COLO829 (cell line): ENCODE results near the gene KLHL33.
A peak's percentile ranks its signal among the peaks of the same experiment; 100 is the strongest.

ENCODE experiments used
- DNase-seq: peaks from one replicate; pipeline ENCODE4 v3.0.0; 2012; ENCODE audit warnings: low spot score

KLHL33 gene, protein sequence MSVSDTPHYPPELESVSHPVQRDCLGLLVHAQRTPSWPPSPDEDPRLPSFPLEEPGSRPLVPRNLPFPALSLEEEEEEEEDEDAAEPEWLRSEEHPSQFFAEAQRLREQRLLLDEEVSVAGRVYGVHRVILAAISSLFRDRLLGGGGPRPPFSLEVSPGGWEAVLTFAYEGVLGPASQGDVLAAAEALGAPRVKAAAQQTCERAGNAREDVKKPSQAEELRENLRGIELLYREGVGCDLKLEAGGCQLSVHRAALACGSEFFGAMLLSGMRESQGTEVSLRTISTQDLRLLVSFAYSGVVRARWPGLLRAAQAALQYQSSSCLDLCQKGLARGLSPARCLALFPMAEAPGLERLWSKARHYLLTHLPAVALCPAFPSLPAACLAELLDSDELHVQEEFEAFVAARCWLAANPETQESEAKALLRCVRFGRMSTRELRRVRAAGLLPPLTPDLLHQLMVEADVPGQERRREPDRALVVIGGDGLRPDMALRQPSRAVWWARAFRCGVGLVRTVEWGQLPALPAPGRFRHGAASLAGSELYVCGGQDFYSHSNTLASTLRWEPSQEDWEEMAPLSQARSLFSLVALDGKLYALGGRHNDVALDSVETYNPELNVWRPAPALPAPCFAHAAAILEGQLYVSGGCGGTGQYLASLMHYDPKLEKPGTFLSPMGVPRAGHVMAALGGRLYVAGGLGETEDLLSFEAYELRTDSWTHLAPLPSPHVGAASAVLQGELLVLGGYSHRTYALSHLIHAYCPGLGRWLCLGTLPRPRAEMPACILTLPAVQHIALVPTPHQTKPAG

DNA sequence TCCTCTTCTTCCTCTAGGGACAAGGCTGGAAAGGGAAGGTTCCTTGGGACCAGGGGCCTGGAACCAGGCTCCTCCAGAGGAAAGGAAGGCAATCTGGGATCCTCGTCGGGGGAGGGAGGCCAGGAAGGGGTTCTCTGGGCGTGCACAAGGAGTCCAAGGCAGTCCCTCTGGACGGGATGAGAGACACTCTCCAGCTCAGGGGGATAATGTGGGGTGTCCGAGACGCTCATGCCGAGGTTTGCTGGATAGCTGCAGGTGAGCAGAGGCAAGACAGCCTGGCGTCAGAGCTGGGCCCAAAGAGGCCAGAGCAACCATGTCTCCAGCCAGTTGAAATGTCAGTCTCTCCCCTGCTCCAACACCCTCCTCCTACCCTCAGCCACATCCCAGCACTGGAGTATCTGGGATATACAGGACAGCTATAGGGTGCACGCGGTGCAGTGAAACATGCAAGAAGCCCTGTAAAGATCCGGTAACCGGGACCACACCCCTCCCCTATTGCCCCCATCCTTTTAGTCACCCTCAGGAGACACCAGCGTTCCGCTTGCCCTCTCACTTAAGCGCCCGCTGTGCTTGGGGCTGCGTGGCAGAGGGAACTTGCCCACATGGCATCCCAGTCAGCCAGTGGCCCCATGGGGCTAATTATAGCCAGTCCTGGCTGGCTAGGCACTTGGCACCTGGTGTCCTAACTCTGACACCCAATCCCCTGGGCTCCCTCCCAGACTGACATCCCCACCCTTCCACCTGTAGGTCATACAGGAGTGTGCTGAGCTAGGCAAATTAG, at the start of gene KLHL33:
KLHL33 (minus strand) TSS at position 585 of the 781 bp plus-strand sequence; CDS start at position 230, 355 bp downstream.
- DNase-seq = no peak

DNA sequence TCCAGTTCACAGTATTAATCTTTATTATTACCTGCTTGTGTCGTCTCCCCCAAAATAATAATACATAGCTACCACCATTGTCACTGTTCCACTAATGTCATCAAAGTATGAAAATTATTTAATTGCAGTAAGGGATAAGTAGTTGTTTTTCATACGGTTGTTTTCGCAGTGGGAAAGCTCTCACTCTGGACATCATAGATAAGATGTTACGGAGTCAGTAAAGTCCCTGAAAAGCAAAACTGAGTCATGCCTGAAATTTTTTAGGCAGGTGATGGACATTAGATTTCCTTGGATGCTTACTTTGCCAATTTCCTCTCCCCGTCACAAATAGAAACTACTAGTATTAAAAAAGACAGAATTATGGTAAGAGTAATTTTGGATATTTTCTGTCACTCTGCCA, 46.4 kb upstream of the KLHL33 start:
- DNase-seq = no peak

DNA sequence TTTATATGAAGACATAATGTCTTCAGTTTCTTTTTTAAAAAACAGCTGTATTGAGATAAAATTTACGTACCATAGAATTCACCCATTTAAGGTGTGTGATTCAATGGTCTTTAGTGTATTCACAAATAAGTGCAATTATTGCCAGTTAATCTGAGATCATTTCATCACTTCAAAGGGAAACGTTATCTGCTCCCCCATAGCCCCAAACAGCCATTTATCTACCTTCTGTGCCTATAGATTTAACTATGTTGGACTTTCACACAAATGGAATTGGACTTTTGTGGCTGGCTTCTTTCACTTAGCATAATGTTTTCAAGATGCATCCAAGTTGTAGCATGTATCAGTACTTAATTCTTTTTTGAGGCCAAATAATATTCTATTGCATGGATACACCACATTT, 42.9 kb upstream of the KLHL33 start:
- DNase-seq = no peak

DNA sequence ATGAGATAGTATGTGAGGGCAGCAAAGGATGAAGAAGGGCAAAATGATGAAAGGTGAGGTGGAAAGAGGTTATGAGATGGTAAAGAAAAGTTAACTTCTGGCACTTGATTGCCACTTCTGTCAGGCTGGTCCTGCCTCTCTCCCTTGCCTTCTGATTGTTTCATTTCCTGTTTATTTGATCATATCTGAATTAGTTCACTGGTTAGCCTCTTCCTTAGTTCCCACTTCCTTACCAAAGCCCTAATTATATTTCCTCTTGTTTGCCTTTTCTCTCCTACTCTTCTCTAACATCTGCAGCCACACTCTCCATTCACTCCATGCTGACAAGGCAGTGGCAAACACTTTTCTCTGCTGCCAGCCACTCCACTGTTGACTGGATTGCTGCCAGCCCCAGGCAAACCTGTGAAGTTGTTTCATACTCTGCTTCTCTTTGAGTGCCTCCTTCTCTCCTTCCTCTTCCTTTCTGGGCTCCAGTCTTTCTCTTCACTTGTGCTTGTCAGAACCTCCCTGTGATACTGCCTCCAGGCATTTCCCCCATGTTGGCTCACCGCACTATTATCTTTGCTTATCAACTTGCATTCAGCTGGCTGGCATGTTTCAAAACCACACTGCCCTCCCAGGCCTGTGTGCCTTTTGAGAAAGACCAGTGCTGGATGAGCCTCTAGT, 41.4 kb upstream of the KLHL33 start:
- DNase-seq = peak; percentile 35

DNA sequence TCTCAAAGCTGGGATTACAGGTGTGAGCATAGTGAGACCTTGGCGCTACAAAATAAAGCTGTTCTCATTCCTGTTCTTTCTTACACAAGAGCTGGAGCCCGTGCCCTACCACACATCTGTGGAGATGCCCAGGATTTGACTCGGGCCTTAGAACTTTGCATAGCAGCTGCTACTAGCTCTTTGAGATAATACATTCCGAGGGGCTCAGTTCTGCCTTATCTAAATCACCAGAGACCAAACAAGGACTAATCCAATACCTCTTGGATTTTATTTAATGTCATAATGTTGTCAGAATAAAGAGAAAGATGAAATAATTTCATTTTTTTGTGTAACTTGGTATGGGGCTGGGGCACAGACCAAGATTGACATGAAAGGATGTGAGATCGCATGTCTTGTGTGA, 40.8 kb upstream of the KLHL33 start:
- DNase-seq = no peak

DNA sequence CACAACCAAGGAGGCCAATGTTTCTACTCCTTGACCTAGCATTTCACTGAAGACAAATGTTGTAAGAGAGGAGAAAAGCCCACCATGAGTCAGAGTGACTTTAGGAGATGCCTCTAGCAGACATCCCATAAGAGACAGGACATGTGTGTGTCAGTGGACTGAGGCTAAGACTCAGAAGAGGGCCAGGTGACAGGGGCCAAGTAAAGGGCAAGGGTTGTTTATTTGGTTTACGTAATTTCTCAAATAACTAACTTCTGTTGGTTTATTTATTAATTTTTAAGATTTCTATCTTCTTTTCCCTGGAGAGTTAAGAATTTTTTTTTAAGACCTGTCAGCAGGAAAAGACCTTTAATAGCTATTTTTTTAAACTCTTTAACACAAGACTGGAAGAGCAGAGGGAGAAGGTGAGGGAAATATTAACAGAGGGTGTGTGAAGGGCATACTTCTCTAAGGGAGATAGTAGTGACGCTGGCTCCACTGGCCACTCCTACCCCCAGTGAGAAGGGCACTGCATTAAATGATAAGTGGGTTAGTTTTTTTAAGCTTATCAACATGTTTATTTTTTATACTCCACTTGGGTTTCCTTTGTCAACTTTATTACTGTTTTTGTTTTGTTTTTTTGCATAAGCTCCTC, 36.7 kb upstream of the KLHL33 start:
- DNase-seq = no peak

DNA sequence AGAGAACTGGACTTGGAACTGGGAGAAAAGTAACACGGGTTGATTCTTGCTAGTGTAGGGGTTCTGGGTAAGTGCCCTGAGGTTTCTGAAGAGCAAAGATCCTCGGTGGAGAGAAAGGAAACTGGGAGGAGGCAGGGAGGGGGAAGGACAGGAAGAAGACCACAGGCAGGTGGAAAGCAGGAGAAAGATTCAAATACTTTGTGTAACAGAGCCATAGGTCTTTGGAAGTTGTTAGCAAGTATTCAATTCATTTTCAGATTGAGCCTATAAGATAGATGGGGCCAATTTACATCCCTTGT, 34.6 kb upstream of the KLHL33 start:
- DNase-seq = no peak

DNA sequence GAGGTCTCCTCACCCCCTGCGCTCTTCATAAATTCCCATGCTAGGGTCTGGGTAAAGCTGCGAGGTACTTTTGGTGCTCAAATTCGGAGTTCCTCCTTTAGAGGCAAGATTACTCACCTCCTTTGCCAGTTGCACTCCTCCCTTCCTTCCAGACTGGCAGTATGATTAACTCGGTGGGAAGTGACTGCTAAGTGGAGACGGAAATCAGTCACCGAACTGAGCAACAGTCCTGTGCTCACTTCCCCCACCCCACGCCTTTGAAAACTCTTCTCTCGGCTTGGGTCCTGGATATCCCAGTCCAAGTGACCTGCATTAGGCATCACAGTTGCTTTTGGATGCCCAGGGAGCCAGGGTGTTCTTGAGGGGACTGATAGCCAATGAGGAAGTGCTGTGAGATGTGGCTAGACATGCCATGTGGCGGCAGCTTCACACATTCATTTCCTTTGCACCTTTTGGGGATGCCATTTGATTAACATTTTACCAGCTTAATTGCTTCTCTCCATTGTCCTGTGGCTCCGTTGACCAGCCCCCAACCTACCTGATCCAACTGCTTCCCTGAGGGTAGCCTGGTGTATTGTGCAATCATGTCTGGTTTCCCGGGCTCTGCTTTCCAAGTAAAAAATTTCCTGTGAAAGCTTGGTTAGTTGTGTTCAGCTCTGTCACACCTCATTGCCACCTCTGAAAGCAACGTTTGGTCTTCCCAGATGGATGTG, 34.1 kb upstream of the KLHL33 start:
- DNase-seq = no peak

DNA sequence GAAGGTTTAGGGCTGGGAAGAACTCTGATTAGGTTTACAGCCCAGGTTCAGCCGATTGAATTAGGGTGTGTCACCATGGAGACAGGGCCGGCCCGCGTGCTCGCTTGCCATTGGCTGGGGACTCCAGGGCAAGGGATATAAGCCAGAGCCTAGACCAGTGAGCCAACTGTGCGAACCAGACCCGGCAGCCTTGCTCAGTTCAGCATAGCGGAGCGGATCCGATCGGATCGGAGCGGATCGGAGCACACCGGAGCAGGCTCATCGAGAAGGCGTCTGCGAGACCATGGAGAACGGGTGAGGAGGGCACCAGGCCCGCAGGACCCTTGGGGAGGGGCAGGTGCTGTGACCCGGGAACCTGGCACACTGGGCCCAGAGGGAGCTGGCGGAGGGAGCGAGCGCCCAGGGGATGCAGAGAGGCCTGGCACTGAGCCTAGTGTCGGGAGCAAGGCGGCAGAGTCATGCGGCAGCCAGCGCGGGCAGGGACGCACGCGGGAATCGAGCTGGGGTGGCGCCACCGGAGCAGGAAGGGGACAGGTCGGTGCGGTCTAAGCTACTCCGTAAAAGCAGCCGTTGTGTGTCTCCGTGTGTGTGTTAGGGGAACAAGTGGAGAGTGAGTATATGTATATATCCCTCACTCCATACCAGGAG, 33.4 kb upstream of the KLHL33 start, which contains the start of gene PNP:
PNP (plus strand) TSS at position 165 of the 648 bp plus-strand sequence; CDS start at position 284, 119 bp downstream.
- DNase-seq = peak; percentile 77

DNA sequence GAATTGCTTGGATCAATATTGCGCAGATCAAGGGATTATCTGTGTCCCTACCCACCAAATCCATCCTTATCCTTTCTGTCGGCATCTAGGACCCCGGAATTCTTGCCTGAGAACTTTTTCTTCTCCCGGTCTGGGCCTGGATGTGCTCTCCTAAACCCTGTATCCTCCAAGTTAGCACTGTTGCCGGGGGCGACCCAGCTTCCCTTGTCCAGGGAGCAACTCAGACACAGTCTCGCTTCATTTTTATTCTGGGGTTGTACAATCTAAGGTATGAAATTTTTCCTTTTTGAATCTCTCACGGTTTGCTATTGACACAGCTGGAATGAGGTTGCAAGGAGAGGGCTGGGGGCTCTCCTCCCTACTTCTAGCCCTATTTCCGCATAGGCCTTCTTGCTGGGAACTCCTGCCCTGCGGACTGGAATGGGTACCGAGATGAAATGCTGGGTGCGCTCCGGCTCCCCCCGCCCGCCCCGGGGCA, 32.8 kb upstream of the KLHL33 start:
- no peak for DNase-seq

DNA sequence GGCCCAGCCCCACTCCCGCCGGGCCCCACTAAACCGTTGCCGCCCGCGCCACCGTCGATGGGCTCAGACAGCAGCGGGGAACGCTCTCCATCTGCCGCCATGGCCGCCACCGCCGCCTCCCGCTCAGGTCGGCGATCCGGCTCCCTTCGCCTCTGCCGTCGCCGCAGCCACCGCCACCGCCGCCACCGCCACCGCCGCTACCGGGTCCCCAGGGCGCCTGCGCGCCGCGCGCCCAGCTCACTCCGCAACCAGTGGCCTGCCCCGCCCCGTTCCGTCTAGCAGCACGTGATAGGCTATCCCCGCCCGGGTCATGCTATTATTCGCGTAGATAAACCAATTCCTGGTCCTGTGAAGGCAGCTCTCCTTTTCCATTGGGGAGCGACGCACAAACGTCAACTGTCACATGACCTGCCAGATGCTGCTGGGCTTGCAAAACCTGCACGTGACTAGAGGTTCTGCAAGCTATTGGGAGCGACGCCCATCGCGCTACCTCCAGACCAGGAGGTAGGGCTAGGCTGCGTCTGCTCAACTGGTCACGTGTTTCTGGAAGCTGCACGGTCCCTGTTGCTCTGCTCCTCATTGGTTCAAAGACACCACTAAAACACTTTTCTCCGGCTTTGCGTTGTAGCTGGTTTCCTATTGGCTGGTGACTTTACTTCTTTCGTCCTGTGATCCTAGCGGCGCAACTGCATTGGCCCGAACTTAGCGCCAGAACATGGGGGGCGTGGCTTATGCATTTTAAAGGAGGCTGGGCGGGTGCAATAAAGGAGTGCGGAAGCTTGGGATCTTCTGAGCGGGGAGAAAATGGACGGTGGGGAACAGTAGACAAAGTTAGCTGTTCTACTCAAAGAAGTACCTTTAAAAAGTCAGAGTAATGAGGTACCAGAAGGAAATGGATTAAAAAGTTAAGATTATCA, 25.5 kb upstream of the KLHL33 start, which contains the start of gene PIP4P1:
PIP4P1 (minus strand) TSS at position 210 of the 917 bp plus-strand sequence; CDS start at position 101, 109 bp downstream.
- DNase-seq = peak; percentile 95

DNA sequence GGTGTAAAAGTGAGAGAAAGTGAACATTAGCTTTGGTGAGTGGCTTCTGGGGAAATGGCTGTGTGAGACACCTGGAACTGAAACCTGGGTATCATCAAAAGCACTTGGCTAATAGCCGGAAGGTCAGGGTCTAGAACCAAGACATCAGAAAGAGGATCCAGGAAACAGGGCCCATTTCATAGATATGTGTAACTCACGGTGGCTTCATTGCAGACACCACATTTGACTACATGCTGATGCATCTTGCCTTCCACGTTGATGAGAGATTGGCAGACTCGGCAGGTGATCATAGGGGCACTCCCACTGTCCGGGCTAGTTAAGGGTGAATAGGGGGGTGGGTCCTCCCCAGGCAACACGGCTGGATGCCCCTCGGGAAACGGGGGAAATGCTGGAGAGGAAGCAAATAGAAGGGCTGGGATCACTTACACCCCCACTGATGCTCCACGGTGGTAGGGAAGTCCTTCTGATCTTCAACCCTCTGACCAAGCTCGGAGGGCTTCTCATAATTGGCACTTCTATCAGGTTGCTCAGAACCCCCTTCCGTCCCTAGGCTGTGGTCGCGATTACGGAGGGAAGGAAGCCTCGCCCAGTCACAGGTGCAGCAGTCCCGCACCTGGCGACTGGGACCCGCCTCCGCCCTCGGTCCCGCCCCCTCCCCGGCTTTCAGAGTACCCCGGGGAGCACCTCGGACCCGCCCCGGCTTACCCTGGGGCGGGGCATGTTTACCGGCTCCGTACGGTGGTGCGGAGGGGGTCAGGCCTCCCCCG, 24.7 kb upstream of the KLHL33 start:
- no peak for DNase-seq

DNA sequence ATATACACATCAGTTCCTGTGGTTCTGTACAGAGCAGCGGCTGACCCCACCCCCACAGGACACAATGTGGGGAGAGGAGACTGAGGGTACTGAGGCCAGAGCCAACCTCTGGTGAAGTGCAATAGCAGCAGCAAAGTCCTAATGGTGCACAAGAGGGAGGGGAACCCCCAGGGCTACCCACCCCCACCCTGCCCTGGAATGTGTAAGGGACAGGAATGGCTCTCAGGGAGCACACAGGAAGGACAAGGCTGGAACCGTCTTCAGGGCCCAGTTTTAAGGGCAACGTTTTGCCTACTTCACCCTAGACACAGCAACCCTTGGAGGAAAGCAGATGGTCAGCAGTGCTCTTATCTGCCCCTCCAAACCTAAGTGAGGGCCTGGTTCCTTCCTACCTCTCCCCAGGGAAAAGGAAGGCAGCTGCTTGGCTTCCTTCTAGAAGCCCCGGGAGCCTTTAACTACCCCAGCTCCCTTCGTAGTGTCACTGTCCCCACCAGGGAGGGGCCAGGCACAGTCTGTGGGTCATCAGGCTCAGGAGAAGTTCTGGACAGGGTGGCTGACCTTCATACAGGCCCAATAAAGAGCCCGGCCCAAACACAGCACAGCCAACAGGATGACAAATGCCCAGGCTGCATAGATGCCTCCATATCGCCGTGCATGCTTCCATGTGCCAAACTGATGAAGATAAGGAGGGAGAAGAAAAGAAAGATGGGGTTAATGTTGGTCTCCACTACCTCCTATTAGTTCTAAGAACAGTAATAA, 22.2 kb upstream of the KLHL33 start:
- DNase-seq = no peak

DNA sequence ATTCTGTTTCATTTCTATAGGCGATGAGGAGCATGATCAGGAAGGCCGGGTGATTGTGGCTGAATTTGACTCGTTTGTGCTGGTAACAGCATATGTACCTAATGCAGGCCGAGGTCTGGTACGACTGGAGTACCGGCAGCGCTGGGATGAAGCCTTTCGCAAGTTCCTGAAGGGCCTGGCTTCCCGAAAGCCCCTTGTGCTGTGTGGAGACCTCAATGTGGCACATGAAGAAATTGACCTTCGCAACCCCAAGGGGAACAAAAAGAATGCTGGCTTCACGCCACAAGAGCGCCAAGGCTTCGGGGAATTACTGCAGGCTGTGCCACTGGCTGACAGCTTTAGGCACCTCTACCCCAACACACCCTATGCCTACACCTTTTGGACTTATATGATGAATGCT, 21.0 kb upstream of the KLHL33 start:
- DNase-seq = no peak

DNA sequence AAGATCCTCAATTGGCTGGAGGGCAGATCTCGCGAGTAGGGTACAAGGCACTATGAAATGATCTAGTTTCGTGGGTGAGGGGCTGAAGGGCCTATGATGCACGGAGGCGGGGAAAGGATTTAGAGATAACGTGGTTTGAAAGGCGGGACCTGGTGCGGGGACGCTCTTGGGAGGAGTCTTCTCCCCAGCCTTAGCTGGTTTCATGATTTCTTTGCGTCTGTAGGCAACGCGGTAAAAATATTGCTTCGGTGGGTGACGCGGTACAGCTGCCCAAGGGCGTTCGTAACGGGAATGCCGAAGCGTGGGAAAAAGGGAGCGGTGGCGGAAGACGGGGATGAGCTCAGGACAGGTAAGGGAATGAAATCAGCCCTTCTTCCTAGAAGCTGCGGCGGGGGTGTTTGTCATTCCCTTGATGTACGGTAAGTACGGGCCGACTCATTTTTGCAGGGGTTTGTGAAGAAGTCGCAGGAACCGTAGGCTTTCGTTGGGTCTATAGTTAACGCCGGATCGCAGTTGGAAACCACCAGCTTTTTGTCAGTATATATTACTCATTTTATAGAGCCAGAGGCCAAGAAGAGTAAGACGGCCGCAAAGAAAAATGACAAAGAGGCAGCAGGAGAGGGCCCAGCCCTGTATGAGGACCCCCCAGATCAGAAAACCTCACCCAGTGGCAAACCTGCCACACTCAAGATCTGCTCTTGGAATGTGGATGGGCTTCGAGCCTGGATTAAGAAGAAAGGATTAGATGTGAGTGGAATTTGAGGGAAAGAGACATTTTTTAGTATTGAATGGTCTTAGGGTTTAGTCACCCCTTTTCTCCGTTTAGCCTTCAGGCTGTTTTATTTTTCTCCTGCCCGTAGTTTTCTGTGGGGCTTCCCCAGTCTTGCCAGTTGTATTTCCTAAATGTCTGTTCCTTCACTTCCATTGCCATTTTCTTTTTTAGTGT, 19.7 kb upstream of the KLHL33 start:
- peak; percentile 72 for DNase-seq
